ENCODE measurements around the gene SMAD7.

DNA sequence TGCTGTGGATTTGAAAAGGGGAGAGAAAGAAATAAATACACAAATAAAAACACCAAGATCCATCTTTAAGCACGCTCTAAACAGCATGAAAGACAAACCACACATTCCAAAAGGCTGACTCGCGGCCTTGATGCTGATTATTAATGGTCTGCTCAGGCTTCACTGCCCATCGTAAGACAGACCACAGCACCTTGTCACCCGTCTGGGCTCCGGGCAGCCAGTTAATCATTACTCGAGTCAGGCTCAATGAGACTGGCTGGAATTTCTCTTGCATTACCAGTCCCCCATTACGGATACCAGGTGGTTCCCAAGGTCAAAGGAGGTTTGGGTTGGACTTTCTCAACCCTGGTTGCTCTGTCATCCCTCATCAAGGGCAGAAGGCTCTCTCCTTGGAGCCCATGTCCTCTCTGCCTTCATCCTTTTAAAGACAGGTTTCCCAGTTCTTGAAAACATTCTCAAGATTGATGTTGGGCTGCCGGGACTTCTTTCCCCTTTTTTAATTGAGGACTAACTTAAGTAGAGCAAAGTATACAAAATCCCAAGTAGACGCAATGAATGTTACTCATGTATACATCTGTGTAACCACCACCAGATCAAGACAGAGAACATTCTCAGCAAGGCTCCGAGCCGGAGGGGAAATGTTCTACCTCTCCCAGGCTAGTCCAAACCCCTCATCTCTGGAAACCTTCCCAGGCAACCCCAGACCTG is 8.1 kb downstream of the SMAD7 start:
- no peak for TF ChIP-seq POLR2A (IDR thresholded peaks at IDR 0.05)
- TF ChIP-seq, protein P1, sequence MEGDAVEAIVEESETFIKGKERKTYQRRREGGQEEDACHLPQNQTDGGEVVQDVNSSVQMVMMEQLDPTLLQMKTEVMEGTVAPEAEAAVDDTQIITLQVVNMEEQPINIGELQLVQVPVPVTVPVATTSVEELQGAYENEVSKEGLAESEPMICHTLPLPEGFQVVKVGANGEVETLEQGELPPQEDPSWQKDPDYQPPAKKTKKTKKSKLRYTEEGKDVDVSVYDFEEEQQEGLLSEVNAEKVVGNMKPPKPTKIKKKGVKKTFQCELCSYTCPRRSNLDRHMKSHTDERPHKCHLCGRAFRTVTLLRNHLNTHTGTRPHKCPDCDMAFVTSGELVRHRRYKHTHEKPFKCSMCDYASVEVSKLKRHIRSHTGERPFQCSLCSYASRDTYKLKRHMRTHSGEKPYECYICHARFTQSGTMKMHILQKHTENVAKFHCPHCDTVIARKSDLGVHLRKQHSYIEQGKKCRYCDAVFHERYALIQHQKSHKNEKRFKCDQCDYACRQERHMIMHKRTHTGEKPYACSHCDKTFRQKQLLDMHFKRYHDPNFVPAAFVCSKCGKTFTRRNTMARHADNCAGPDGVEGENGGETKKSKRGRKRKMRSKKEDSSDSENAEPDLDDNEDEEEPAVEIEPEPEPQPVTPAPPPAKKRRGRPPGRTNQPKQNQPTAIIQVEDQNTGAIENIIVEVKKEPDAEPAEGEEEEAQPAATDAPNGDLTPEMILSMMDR (IDR thresholded peaks at IDR 0.05) = no peak

All from thyroid gland (tissue), 4 donors.